ENCODE data around the gene AFAP1. TPM values are rescaled to one million over a fixed set of nuclear protein-coding genes. Genes with fewer than 3 reads are reported as not detected.

AFAP1 gene
- total RNA-seq, 1 experiment from 2014 or later: 27.6 TPM

DNA sequence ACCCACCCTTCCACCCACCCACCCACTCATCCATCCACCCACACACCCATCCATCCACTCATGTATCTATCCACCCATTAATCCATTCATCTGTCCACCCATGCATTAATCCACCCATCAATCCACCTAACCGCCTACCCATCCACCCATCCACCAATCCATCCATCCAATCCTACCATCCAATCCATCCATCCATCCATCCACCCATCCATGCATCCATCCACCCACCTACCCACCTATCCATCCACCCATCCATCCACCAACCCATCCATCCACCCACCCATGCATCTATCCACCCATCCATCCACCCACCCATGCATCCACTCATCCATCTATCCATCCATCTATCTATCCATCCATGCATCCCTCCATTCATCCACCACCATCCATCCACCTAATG lies 34.8 kb upstream of the AFAP1 start:
- Histone ChIP-seq H3K27me3 (replicated peaks; ENCODE audit: control insufficient read depth, insufficient read depth, low read length) (no peaks in the 10 kb centered on the region), H3K9me3 (no peaks in the 10 kb centered on the region), H3K4me3 (ENCODE audit: low read depth, low read length) (no peak overlapping the region), H3K4me1 (peaks cover 62% of the 10 kb centered on the region), H3K36me3 (ENCODE audit: control insufficient read depth, insufficient read depth, low read length) (no peaks in the 10 kb centered on the region)
- no peak overlapping the region for H3K4me3 Mint-ChIP-seq (ENCODE audit: unreplicated experiment)
- H3K27ac Mint-ChIP-seq (ENCODE audit: unreplicated experiment): no peak overlapping the region
- H3K36me3 Mint-ChIP-seq (ENCODE audit: insufficient read depth, unreplicated experiment): peaks cover 20% of the 10 kb centered on the region
- ChIA-PET CTCF (no interaction called here), POLR2A (no interaction called here)
- no peak for DNase-seq
- no peaks in the 10 kb centered on the region for H3K9me3 Mint-ChIP-seq (ENCODE audit: unreplicated experiment)
- no peaks in the 10 kb centered on the region for H3K27me3 Mint-ChIP-seq (ENCODE audit: insufficient read depth, unreplicated experiment)
- H3K4me1 Mint-ChIP-seq (ENCODE audit: low read depth, unreplicated experiment): peaks cover 51% of the 10 kb centered on the region
- intact Hi-C loops (cut with micrococcal nuclease; ENCODE audit: unreplicated experiment): no loop called here
- no TSS peak for BruUV-seq (replicated peaks)
- TF ChIP-seq, protein P1, sequence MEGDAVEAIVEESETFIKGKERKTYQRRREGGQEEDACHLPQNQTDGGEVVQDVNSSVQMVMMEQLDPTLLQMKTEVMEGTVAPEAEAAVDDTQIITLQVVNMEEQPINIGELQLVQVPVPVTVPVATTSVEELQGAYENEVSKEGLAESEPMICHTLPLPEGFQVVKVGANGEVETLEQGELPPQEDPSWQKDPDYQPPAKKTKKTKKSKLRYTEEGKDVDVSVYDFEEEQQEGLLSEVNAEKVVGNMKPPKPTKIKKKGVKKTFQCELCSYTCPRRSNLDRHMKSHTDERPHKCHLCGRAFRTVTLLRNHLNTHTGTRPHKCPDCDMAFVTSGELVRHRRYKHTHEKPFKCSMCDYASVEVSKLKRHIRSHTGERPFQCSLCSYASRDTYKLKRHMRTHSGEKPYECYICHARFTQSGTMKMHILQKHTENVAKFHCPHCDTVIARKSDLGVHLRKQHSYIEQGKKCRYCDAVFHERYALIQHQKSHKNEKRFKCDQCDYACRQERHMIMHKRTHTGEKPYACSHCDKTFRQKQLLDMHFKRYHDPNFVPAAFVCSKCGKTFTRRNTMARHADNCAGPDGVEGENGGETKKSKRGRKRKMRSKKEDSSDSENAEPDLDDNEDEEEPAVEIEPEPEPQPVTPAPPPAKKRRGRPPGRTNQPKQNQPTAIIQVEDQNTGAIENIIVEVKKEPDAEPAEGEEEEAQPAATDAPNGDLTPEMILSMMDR (IDR thresholded peaks at IDR 0.05; ENCODE audit: insufficient read depth in 1 of 2, low read depth in 1 of 2, low read length in 1 of 2, severe bottlenecking in 1 of 2, unreplicated experiment in 1 of 2): no peak

DNA sequence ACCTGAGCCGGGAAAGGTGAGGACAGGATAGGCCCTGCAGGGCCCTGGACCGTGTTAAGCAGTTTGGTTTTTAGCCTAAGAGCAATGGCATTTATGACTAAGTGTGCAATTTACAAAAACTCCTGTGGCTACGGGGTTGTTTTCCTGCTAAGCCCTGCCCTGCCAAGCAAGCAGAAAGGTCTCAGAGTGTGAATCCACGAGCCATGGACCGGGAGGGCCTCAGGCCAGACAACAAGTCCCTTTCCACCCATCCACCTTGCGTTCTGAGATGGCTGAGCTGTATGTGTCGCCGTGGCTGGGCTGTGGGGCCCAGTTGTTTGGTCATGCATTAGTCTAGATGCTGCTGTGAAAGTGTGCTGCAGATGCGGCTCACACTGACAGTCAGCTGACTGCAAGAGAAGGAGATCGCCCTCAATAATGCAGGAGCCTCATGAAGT lies 33.9 kb upstream of the AFAP1 start:
- POLR2A ChIA-PET: no interaction called here
- TF ChIP-seq, protein P1 (IDR thresholded peaks at IDR 0.05; ENCODE audit: insufficient read depth in 1 of 2, low read depth in 1 of 2, low read length in 1 of 2, severe bottlenecking in 1 of 2, unreplicated experiment in 1 of 2): no peak
- no peaks in the 10 kb centered on the region for H3K9me3 Mint-ChIP-seq (ENCODE audit: unreplicated experiment)
- H3K36me3 ChIP-seq (ENCODE audit: control insufficient read depth, insufficient read depth, low read length): no peaks in the 10 kb centered on the region
- H3K27me3 Mint-ChIP-seq (ENCODE audit: insufficient read depth, unreplicated experiment): no peaks in the 10 kb centered on the region
- H3K4me3 ChIP-seq (ENCODE audit: low read depth, low read length): no peak overlapping the region
- DNase-seq: no peak
- H3K27me3 ChIP-seq (replicated peaks; ENCODE audit: control insufficient read depth, insufficient read depth, low read length): no peaks in the 10 kb centered on the region
- H3K4me1 ChIP-seq: peaks cover 57% of the 10 kb centered on the region
- H3K9me3 ChIP-seq: no peaks in the 10 kb centered on the region
- no TSS peak for BruUV-seq (replicated peaks)
- intact Hi-C loops (cut with micrococcal nuclease; ENCODE audit: unreplicated experiment): no loop called here
- H3K27ac Mint-ChIP-seq (ENCODE audit: unreplicated experiment): no peak overlapping the region
- H3K4me3 Mint-ChIP-seq (ENCODE audit: unreplicated experiment): no peak overlapping the region
- peaks cover 47% of the 10 kb centered on the region for H3K4me1 Mint-ChIP-seq (ENCODE audit: low read depth, unreplicated experiment)
- H3K36me3 Mint-ChIP-seq (ENCODE audit: insufficient read depth, unreplicated experiment): peaks cover 20% of the 10 kb centered on the region
- CTCF ChIA-PET: interaction anchor here (0.6 kb wide), 2 partner anchors 36 to 67 kb away, joined by 3 to 4 read pairs; no protein-coding TSS in a partner anchor

DNA sequence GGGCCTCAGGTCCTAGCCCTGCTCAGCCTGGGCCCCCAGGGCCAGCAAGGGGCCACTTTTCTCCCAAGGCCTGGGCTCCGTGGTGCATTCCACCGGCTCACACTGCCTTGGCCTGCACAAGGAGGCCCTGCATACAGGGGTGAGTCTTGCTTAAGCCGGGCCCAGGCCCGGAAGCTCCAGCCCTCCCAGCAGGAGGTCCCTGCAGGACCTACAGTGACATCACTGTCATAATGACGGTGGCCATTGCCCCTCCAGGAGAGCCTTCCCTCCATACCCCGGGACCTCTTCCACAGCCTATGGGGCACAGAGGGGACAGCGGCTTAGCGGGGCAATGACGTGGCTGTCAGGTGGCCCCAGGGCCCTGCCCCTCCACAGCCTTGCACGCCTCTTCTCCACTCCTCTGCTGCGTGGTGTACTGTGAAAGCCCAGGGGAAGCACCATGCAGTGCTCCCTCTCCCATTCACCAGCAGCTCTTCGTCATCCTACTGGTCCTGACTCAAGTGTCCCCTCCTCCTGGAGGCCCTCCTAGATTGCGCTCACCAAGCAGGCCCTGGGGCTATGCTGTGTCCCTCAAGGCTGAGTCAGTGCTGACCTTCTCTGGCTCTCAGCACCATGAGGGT lies 32.3 kb upstream of the AFAP1 start:
- Mint-ChIP-seq H3K36me3 (ENCODE audit: insufficient read depth, unreplicated experiment) (peaks cover 20% of the 10 kb centered on the region), H3K27me3 (ENCODE audit: insufficient read depth, unreplicated experiment) (no peaks in the 10 kb centered on the region), H3K9me3 (ENCODE audit: unreplicated experiment) (no peaks in the 10 kb centered on the region), H3K4me1 (ENCODE audit: low read depth, unreplicated experiment) (peaks cover 44% of the 10 kb centered on the region), H3K27ac (ENCODE audit: unreplicated experiment) (peak overlapping the region; percentile 97), H3K4me3 (ENCODE audit: unreplicated experiment) (peak overlapping the region; percentile 56)
- Histone ChIP-seq H3K27me3 (replicated peaks; ENCODE audit: control insufficient read depth, insufficient read depth, low read length) (no peaks in the 10 kb centered on the region), H3K9me3 (no peaks in the 10 kb centered on the region), H3K36me3 (ENCODE audit: control insufficient read depth, insufficient read depth, low read length) (no peaks in the 10 kb centered on the region), H3K4me1 (peaks cover 55% of the 10 kb centered on the region), H3K4me3 (ENCODE audit: low read depth, low read length) (no peak overlapping the region)
- TF ChIP-seq, protein P1 (IDR thresholded peaks at IDR 0.05; ENCODE audit: insufficient read depth in 1 of 2, low read depth in 1 of 2, low read length in 1 of 2, severe bottlenecking in 1 of 2, unreplicated experiment in 1 of 2): no peak
- no TSS peak for BruUV-seq (replicated peaks)
- CTCF ChIA-PET: no interaction called here
- intact Hi-C loops (cut with micrococcal nuclease; ENCODE audit: unreplicated experiment): loop anchor here (1.0 kb wide), 1 partner anchor 31 kb away; no protein-coding TSS in a partner anchor
- POLR2A ChIA-PET: interaction anchor here (0.5 kb wide), 1 partner anchor 65 kb away, joined by 4 read pairs; no protein-coding TSS in a partner anchor
- no peak for DNase-seq

Measured in Caco-2 (cell line).